Astrocyte (in vitro differentiated cells and primary cell): ENCODE results near the gene IRX6. TPM values are rescaled to one million over a fixed set of nuclear protein-coding genes. Genes with fewer than 3 reads are reported as not detected.

Source experiments
- DNase-seq: peaks from one replicate; pipeline ENCODE4 v3.0.0-alpha.2; 2010; ENCODE audit warnings: low read depth
- FAIRE-seq: peaks from 2 replicates; lab custom pipeline; 2011; peaks lifted over from hg19 to GRCh38; lab: Jason Lieb, UNC
- H2AFZ ChIP-seq: 2 replicates; pipeline ENCODE4 v1.6.0; 2012; ENCODE audit warnings: low read depth, low read length, inconsistent platforms
- H3K27ac ChIP-seq: 2 replicates; pipeline ENCODE4 v1.5.1; 2011; ENCODE audit warnings: low read depth, low read length, inconsistent platforms
- H3K27me3 ChIP-seq: 2 replicates; pipeline ENCODE4 v1.6.0; 2011; ENCODE audit warnings: low read length, inconsistent platforms; ENCODE audit not compliant: insufficient read depth
- H3K36me3 ChIP-seq: 2 replicates; pipeline ENCODE4 v1.5.1; 2011; ENCODE audit warnings: low read length, inconsistent platforms; ENCODE audit not compliant: insufficient read depth
- H3K4me1 ChIP-seq: 2 replicates; pipeline ENCODE4 v1.5.1; 2011; ENCODE audit warnings: low read length, inconsistent platforms; ENCODE audit not compliant: insufficient read depth
- H3K4me2 ChIP-seq: 2 replicates; pipeline ENCODE4 v1.6.0; 2012; ENCODE audit warnings: low read length, inconsistent platforms
- H3K4me3 ChIP-seq: 2 replicates; pipeline ENCODE4 v1.5.1; 2011; ENCODE audit warnings: low read depth, mild to moderate bottlenecking, low read length, inconsistent platforms; ENCODE audit not compliant: insufficient read depth
- H3K79me2 ChIP-seq: 2 replicates; pipeline ENCODE4 v1.6.0; 2012; ENCODE audit warnings: mild to moderate bottlenecking, low read length, inconsistent platforms; ENCODE audit not compliant: insufficient read depth
- H3K9ac ChIP-seq: 2 replicates; pipeline ENCODE4 v1.6.0; 2012; ENCODE audit warnings: mild to moderate bottlenecking, low read length, inconsistent platforms
- H3K9me3 ChIP-seq: 2 replicates; pipeline ENCODE4 v1.5.1; 2012; ENCODE audit warnings: low read depth, mild to moderate bottlenecking, low read length, inconsistent platforms; ENCODE audit not compliant: insufficient read depth
- H4K20me1 ChIP-seq: 2 replicates; pipeline ENCODE4 v1.6.0; 2012; ENCODE audit warnings: low read length, inconsistent platforms; ENCODE audit not compliant: insufficient read depth
- H3K27ac Mint-ChIP-seq: one replicate; pipeline ENCODE4 v1.8.0; 2021; ENCODE audit warnings: mild to moderate bottlenecking, mixed read lengths; ENCODE audit not compliant: unreplicated experiment
- H3K27me3 Mint-ChIP-seq: one replicate; pipeline ENCODE4 v1.8.0; 2021; ENCODE audit warnings: low read depth, mixed read lengths; ENCODE audit not compliant: unreplicated experiment
- H3K36me3 Mint-ChIP-seq: one replicate; pipeline ENCODE4 v1.8.0; 2021; ENCODE audit warnings: low read depth, mixed read lengths; ENCODE audit not compliant: unreplicated experiment
- H3K4me1 Mint-ChIP-seq: one replicate; pipeline ENCODE4 v1.8.0; 2021; ENCODE audit warnings: low read depth, mixed read lengths; ENCODE audit not compliant: unreplicated experiment
- H3K4me3 Mint-ChIP-seq: one replicate; pipeline ENCODE4 v1.8.0; 2021; ENCODE audit warnings: mild to moderate bottlenecking, moderate library complexity, mixed read lengths; ENCODE audit not compliant: unreplicated experiment
- H3K9me3 Mint-ChIP-seq: one replicate; pipeline ENCODE4 v1.8.0; 2021; ENCODE audit warnings: mild to moderate bottlenecking, mixed read lengths; ENCODE audit not compliant: unreplicated experiment
- EZH2 ChIP-seq: IDR thresholded peaks from 2 replicates; pipeline ENCODE4 v1.6.1; 2012; ENCODE audit warnings: mild to moderate bottlenecking, low read length, inconsistent platforms; ENCODE audit not compliant: insufficient read depth
- total RNA-seq: library from RNA; stranded (reverse); gene quantifications from 2 replicates; pipeline ENCODE4 v1.2.1, GENCODE V29; 2021
- TF ChIP-seq, protein P1 (sequence below): IDR thresholded peaks from 2 replicates; pipeline ENCODE4 v1.5.1; 2011; ENCODE audit warnings: low read depth, mild to moderate bottlenecking, inconsistent platforms, low read length, moderate library complexity; ENCODE audit not compliant: insufficient read depth

IRX6 gene
- total RNA-seq, 1 donor from 2014 or later, result not detected

DNA sequence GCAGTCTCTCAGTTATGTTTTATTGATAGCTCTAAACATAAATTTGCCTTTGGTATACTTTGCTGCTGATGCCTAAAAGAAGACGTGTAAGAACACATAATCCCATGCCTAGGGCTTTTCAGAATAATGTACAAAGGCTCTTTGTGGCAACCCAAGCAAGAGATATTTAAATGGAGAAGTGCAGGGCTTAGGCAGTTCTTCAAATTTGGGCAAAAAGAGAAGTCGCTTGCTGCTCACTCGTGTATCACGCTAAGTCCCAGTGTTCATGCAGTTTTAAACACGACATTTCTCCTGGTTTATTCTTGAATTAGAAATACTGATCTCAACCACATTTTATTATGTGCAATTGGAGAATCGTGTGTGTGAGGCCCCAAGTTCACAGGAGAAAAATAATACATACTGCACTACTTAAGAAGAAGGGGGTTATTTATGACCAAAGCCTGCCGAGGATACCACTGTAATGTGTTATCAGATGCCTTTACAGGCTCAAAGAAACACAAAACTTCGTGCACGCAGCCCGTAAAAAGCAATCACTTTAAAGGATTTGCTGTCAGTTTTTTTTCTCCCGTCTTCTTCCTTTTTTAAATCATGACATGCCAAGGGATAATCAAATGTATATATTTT is 22.5 kb upstream of the IRX6 start:
- no peak overlapping the region for H3K27ac Mint-ChIP-seq
- H3K9ac ChIP-seq, result no peak overlapping the region
- H3K36me3 ChIP-seq, result no peaks in the 10 kb centered on the region
- no peak overlapping the region for H3K4me3 ChIP-seq
- H3K79me2 ChIP-seq, result no peaks in the 10 kb centered on the region
- peaks cover 4% of the 10 kb centered on the region for H3K27me3 ChIP-seq
- H3K4me2 ChIP-seq, result no peak overlapping the region
- no peak overlapping the region for H3K4me3 Mint-ChIP-seq
- H4K20me1 ChIP-seq, result no peaks in the 10 kb centered on the region
- H3K9me3 ChIP-seq, result no peaks in the 10 kb centered on the region
- no peak for TF ChIP-seq EZH2
- TF ChIP-seq, protein P1, sequence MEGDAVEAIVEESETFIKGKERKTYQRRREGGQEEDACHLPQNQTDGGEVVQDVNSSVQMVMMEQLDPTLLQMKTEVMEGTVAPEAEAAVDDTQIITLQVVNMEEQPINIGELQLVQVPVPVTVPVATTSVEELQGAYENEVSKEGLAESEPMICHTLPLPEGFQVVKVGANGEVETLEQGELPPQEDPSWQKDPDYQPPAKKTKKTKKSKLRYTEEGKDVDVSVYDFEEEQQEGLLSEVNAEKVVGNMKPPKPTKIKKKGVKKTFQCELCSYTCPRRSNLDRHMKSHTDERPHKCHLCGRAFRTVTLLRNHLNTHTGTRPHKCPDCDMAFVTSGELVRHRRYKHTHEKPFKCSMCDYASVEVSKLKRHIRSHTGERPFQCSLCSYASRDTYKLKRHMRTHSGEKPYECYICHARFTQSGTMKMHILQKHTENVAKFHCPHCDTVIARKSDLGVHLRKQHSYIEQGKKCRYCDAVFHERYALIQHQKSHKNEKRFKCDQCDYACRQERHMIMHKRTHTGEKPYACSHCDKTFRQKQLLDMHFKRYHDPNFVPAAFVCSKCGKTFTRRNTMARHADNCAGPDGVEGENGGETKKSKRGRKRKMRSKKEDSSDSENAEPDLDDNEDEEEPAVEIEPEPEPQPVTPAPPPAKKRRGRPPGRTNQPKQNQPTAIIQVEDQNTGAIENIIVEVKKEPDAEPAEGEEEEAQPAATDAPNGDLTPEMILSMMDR, result no peak
- peaks cover 13% of the 10 kb centered on the region for H3K9me3 Mint-ChIP-seq
- H3K27ac ChIP-seq, result no peak overlapping the region
- peaks cover 8% of the 10 kb centered on the region for H3K4me1 Mint-ChIP-seq
- FAIRE-seq, result no peak
- no peak overlapping the region for H2AFZ ChIP-seq
- no peak for DNase-seq
- peaks cover 20% of the 10 kb centered on the region for H3K27me3 Mint-ChIP-seq
- H3K4me1 ChIP-seq, result peaks cover 3% of the 10 kb centered on the region
- no peaks in the 10 kb centered on the region for H3K36me3 Mint-ChIP-seq

DNA sequence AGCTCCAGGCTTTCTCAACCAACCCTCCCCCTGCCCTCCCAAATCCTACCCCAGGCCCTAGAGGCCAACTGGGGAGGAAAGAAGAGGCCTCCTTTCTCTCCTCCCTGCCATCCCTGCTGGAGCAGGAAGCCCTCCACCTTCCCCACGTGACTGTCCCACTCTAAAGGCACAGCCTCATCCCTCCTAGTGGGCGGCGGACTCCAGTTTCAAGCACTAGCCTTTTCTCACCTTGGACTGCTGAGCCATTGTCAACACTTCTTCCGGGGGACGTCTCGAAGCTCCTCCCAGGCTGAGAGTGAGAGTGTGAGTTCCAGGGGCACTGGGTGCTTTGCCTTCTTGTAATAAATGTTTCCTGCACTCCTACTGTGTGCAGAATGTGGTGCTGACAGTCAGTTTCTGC is 21.4 kb upstream of the IRX6 start:
- Mint-ChIP-seq H3K27me3 (peaks cover 20% of the 10 kb centered on the region), H3K4me1 (peaks cover 4% of the 10 kb centered on the region), H3K27ac (no peak overlapping the region), H3K9me3 (peaks cover 6% of the 10 kb centered on the region), H3K36me3 (no peaks in the 10 kb centered on the region), H3K4me3 (no peak overlapping the region)
- no peaks in the 10 kb centered on the region for H4K20me1 ChIP-seq
- no peak for DNase-seq
- no peaks in the 10 kb centered on the region for H3K4me1 ChIP-seq
- peaks cover 4% of the 10 kb centered on the region for H3K27me3 ChIP-seq
- H3K9me3 ChIP-seq, result no peaks in the 10 kb centered on the region
- no peaks in the 10 kb centered on the region for H3K79me2 ChIP-seq
- no peak for FAIRE-seq
- H3K4me2 ChIP-seq, result no peak overlapping the region
- no peaks in the 10 kb centered on the region for H3K36me3 ChIP-seq
- TF ChIP-seq EZH2, result no peak
- TF ChIP-seq, protein P1, result no peak
- no peak overlapping the region for H3K9ac ChIP-seq
- no peak overlapping the region for H2AFZ ChIP-seq
- no peak overlapping the region for H3K4me3 ChIP-seq
- no peak overlapping the region for H3K27ac ChIP-seq

DNA sequence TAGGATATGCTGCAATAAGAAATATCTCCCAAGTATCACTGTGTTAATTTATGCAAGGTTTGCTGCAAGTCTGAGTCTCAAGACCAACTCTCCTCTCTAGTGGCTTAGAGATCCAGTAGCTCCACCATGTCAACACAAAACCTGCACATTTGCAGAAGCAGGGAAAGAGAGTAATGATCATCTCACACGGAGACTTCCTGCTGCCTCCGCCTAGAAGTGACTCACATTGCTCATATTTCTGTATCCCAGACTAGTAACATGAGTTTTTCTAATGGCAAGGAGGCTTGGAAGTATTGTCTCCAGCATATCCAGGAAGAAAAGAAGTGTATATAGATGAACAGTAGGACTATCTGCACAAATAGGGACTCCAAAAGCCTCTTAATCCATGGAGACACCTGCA is 15.0 kb upstream of the IRX6 start:
- Mint-ChIP-seq H3K4me3 (no peak overlapping the region), H3K4me1 (peaks cover 2% of the 10 kb centered on the region), H3K27ac (no peak overlapping the region), H3K9me3 (peaks cover 3% of the 10 kb centered on the region), H3K27me3 (peaks cover 12% of the 10 kb centered on the region), H3K36me3 (no peaks in the 10 kb centered on the region)
- Histone ChIP-seq H3K4me3 (no peak overlapping the region), H3K9me3 (no peaks in the 10 kb centered on the region), H4K20me1 (no peaks in the 10 kb centered on the region), H3K4me1 (no peaks in the 10 kb centered on the region), H3K27ac (no peak overlapping the region), H3K9ac (no peak overlapping the region), H3K79me2 (no peaks in the 10 kb centered on the region), H3K27me3 (peaks cover 4% of the 10 kb centered on the region), H2AFZ (no peak overlapping the region), H3K36me3 (no peaks in the 10 kb centered on the region), H3K4me2 (no peak overlapping the region)
- DNase-seq (no peak), FAIRE-seq (no peak)
- TF ChIP-seq EZH2, result no peak
- TF ChIP-seq, protein P1, result no peak
